ENCODE results near the gene MIER1. TPM values are rescaled to one million over a fixed set of nuclear protein-coding genes. Genes with fewer than 3 reads are reported as not detected.

MIER1 gene
- total and polyA plus RNA-seq, 9 of the 15 experiments (the other 6 are each of a cell fraction or from before 2014, with no cell fraction given) = 13.9 to 34.8 (median 21.5) TPM

- TF ChIP-seq, protein P1, sequence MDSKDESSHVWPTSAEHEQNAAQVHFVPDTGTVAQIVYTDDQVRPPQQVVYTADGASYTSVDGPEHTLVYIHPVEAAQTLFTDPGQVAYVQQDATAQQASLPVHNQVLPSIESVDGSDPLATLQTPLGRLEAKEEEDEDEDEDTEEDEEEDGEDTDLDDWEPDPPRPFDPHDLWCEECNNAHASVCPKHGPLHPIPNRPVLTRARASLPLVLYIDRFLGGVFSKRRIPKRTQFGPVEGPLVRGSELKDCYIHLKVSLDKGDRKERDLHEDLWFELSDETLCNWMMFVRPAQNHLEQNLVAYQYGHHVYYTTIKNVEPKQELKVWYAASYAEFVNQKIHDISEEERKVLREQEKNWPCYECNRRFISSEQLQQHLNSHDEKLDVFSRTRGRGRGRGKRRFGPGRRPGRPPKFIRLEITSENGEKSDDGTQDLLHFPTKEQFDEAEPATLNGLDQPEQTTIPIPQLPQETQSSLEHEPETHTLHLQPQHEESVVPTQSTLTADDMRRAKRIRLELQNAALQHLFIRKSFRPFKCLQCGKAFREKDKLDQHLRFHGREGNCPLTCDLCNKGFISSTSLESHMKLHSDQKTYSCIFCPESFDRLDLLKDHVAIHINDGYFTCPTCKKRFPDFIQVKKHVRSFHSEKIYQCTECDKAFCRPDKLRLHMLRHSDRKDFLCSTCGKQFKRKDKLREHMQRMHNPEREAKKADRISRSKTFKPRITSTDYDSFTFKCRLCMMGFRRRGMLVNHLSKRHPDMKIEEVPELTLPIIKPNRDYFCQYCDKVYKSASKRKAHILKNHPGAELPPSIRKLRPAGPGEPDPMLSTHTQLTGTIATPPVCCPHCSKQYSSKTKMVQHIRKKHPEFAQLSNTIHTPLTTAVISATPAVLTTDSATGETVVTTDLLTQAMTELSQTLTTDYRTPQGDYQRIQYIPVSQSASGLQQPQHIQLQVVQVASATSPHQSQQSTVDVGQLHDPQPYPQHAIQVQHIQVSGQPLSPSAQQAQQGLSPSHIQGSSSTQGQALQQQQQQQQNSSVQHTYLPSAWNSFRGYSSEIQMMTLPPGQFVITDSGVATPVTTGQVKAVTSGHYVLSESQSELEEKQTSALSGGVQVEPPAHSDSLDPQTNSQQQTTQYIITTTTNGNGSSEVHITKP (IDR thresholded peaks at IDR 0.05; ENCODE audit: partially characterized antibody) = peak; percentile 77
- TF ChIP-seq RUNX1 (IDR thresholded peaks at IDR 0.05; ENCODE audit: low read depth) (no peak), CHCHD3 (CRISPR knock-in tag; IDR thresholded peaks at IDR 0.05) (no peak), NCOA2 (IDR thresholded peaks at IDR 0.05; ENCODE audit: partially characterized antibody in 2 of 2) (no peak), POLR2A (conservative IDR thresholded peaks at IDR 0.05) (peak; percentile 82), RAD51 (IDR thresholded peaks at IDR 0.05; ENCODE audit: borderline replicate concordance, low read depth) (no peak), POLR3A (IDR thresholded peaks at IDR 0.05; ENCODE audit: borderline replicate concordance, extremely low read depth, insufficient read depth, insufficient read length) (no peak), HOXB6 (CRISPR knock-in tag; IDR thresholded peaks at IDR 0.05; ENCODE audit: borderline replicate concordance) (no peak), ZNF384 (IDR thresholded peaks at IDR 0.05; ENCODE audit: low read depth, low read length) (no peak), ZFPM2 (CRISPR knock-in tag; IDR thresholded peaks at IDR 0.05) (no peak), NELFE (IDR thresholded peaks at IDR 0.05; ENCODE audit: insufficient read depth, insufficient read length) (no peak), HMBOX1 (IDR thresholded peaks at IDR 0.05) (no peak), TRIM24 (IDR thresholded peaks at IDR 0.05) (0 out of 4 replicates have a peak, but pooled peaks of 1 of the 2 experiments have one; percentile 14)
- TF ChIP-seq, protein P2, sequence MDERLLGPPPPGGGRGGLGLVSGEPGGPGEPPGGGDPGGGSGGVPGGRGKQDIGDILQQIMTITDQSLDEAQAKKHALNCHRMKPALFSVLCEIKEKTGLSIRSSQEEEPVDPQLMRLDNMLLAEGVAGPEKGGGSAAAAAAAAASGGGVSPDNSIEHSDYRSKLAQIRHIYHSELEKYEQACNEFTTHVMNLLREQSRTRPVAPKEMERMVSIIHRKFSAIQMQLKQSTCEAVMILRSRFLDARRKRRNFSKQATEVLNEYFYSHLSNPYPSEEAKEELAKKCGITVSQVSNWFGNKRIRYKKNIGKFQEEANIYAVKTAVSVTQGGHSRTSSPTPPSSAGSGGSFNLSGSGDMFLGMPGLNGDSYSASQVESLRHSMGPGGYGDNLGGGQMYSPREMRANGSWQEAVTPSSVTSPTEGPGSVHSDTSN (CRISPR knock-in tag; IDR thresholded peaks at IDR 0.05; ENCODE audit: low read depth) = no peak
- TF ChIP-seq, protein P2 (tag; conservative IDR thresholded peaks at IDR 0.05; ENCODE audit: low read depth) = no peak
- TF ChIP-seq, protein P3, sequence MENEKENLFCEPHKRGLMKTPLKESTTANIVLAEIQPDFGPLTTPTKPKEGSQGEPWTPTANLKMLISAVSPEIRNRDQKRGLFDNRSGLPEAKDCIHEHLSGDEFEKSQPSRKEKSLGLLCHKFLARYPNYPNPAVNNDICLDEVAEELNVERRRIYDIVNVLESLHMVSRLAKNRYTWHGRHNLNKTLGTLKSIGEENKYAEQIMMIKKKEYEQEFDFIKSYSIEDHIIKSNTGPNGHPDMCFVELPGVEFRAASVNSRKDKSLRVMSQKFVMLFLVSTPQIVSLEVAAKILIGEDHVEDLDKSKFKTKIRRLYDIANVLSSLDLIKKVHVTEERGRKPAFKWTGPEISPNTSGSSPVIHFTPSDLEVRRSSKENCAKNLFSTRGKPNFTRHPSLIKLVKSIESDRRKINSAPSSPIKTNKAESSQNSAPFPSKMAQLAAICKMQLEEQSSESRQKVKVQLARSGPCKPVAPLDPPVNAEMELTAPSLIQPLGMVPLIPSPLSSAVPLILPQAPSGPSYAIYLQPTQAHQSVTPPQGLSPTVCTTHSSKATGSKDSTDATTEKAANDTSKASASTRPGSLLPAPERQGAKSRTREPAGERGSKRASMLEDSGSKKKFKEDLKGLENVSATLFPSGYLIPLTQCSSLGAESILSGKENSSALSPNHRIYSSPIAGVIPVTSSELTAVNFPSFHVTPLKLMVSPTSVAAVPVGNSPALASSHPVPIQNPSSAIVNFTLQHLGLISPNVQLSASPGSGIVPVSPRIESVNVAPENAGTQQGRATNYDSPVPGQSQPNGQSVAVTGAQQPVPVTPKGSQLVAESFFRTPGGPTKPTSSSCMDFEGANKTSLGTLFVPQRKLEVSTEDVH (IDR thresholded peaks at IDR 0.05; ENCODE audit: low read depth, partially characterized antibody) = peak; percentile 66
- TF ChIP-seq, protein P4, sequence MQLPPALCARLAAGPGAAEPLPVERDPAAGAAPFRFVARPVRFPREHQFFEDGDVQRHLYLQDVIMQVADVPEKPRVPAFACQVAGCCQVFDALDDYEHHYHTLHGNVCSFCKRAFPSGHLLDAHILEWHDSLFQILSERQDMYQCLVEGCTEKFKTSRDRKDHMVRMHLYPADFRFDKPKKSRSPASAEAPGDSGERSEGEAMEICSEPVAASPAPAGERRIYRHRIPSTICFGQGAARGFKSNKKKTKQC (CRISPR knock-in tag; IDR thresholded peaks at IDR 0.05) = no peak; the same call in 1 of the 2 replicates
Measured at GRCh38 chr1:66929999-66930822, 5.4 kb downstream of the MIER1 start (continued).

All from K562 (cell line).